Coronary artery (tissue), 2 donors: ENCODE results near the gene FASTKD1.

Experiments used
- DNase-seq: peaks from one replicate; pipeline ENCODE4 v3.0.0-alpha.2; 2017; ENCODE audit warnings: low spot score
- H3K27ac ChIP-seq, 2 donors: fragments of 200-600 bp; sonication (generic); one replicate each; pipeline ENCODE4 v1.5.1; 2016 to 2019
- H3K4me3 ChIP-seq: fragments of 200-600 bp; sonication (generic); 2 replicates; pipeline ENCODE4 v1.5.1; 2016; ENCODE audit warnings: mild to moderate bottlenecking, moderate library complexity
- CTCF ChIP-seq: fragments of 200-600 bp; sonication (generic); IDR thresholded peaks from one replicate; pipeline ENCODE4 v1.5.1; 2019; ENCODE audit warnings: antibody characterized with exemption

Gene FASTKD1

GRCh38 chr2:169504651-169505050 is 69.0 kb downstream of the FASTKD1 start:
- TF ChIP-seq CTCF = no peak
- DNase-seq = no peak
- Histone ChIP-seq H3K4me3 (no peak overlapping the region), H3K27ac (no peak overlapping the region)

- Histone ChIP-seq H3K4me3 (no peak overlapping the region), H3K27ac (no peak overlapping the region)
- no peak for TF ChIP-seq CTCF
These were observed 78.2 kb downstream of the FASTKD1 start for GRCh38 chr2:169495310-169495928.

GRCh38 chr2:169493360-169493759 is 80.3 kb downstream of the FASTKD1 start:
- TF ChIP-seq CTCF = no peak
- DNase-seq = no peak

More at GRCh38 chr2:169495310-169495928, 78.2 kb downstream of the FASTKD1 start:
- DNase-seq = no peak

GRCh38 chr2:169491378-169491777 is 82.3 kb downstream of the FASTKD1 start:
- Histone ChIP-seq H3K4me3 (no peak overlapping the region), H3K27ac (no peak overlapping the region)
- no peak for TF ChIP-seq CTCF
- no peak for DNase-seq

More at GRCh38 chr2:169493360-169493759, 80.3 kb downstream of the FASTKD1 start:
- H3K27ac ChIP-seq = no peak overlapping the region
- no peak overlapping the region for H3K4me3 ChIP-seq

- no peak for DNase-seq
- no peak for TF ChIP-seq CTCF
- H3K4me3 ChIP-seq = no peak overlapping the region
- no peak overlapping the region for H3K27ac ChIP-seq
These were observed 82.8 kb downstream of the FASTKD1 start for GRCh38 chr2:169490834-169491233.

GRCh38 chr2:169486487-169486886 is 87.2 kb downstream of the FASTKD1 start:
- Histone ChIP-seq H3K4me3 (no peak overlapping the region), H3K27ac (no peak overlapping the region)
- no peak for DNase-seq
- TF ChIP-seq CTCF = no peak

- TF ChIP-seq CTCF = no peak
- no peak overlapping the region for H3K4me3 ChIP-seq
- no peak for DNase-seq
- no peak overlapping the region for H3K27ac ChIP-seq
These were observed 88.0 kb downstream of the FASTKD1 start for GRCh38 chr2:169485650-169486138.
